Renal cortical epithelial cell (primary cell): ENCODE measurements around the gene PRIM2. TPM values are rescaled to one million over a fixed set of nuclear protein-coding genes. Genes with fewer than 3 reads are reported as not detected.
"Not testable (repeated sequence)": the region's sequence is repeated elsewhere in the genome, so short reads cannot be mapped to it uniquely, and the experiment has no call there.

Source experiments
- DNase-seq: peaks from one replicate; pipeline ENCODE4 v3.0.0-alpha.2; 2011; ENCODE audit warnings: low read depth
- total RNA-seq: library from RNA; depleted of rRNA; stranded (reverse); fragments of >200 nt; gene quantifications from 2 replicates; pipeline ENCODE4 v1.2.3, GENCODE V29; 2014

Gene PRIM2, protein sequence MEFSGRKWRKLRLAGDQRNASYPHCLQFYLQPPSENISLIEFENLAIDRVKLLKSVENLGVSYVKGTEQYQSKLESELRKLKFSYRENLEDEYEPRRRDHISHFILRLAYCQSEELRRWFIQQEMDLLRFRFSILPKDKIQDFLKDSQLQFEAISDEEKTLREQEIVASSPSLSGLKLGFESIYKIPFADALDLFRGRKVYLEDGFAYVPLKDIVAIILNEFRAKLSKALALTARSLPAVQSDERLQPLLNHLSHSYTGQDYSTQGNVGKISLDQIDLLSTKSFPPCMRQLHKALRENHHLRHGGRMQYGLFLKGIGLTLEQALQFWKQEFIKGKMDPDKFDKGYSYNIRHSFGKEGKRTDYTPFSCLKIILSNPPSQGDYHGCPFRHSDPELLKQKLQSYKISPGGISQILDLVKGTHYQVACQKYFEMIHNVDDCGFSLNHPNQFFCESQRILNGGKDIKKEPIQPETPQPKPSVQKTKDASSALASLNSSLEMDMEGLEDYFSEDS
- 13.9 and 29.3 TPM in 2 replicates for total RNA-seq

- DNase-seq = peak; percentile 73
These were observed at the start of gene PRIM2 for GRCh38 chr6:57317060-57317943. Gene PRIM2, plus strand, starts transcription at chr6:57317630. Its CDS starts 816 bp downstream, at chr6:57318446.

DNA sequence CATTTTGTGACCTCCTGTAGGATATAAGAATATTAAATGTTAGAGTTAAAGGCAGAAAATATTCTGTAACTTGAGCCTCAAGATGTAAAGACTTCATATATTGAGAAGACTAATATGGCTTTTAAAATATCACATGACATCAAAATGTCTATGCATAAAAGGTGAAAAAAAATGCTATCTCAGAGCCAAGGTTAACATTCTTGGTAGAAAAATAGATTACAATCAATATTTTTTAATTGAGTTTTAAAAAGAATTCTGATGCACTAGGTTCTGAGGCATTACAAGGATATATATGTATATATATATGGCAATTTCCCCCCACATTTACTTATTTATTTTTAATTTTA, 49.2 kb upstream of the PRIM2 start:
- no peak for DNase-seq

- DNase-seq = not testable (repeated sequence)
These were observed 43.2 kb upstream of the PRIM2 start for GRCh38 chr6:57274113-57274824.

- DNase-seq = no peak
These were observed 42.0 kb upstream of the PRIM2 start for GRCh38 chr6:57275384-57275783.

GRCh38 chr6:57276946-57277345, 40.5 kb upstream of the PRIM2 start:
- no peak for DNase-seq

- DNase-seq = no peak
These were observed 38.9 kb upstream of the PRIM2 start for GRCh38 chr6:57278570-57278969.

- no peak for DNase-seq
These were observed 38.4 kb upstream of the PRIM2 start for GRCh38 chr6:57279013-57279412.

- no peak for DNase-seq
These were observed 34.3 kb upstream of the PRIM2 start for GRCh38 chr6:57283106-57283505.

DNA sequence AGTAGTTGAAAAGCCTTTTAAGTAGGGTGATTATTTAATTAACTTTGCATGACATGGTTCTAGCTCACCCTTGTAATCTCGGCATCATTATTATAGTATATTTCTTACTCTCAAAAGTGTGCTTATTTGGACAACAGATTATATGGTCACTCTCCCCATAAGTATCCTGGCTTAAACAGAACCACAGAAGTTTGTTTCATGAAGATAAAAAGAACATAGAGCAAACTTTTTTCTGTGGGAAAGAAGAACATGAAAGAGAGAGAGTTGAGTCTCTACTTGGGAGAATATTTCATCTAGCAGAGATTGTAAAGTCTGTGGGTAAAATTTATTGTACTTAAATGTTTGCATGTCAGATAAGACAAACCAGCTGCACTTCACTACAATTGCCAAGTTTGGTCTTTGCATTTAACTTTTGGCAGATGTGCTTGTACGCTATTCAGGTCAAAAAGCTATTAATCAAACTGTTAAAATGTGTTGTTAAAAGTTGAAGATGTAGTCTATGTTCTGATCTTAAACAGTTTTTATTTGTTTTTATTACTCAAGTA, 33.4 kb upstream of the PRIM2 start:
- DNase-seq = no peak

- DNase-seq = not testable (repeated sequence)
These were observed 29.3 kb upstream of the PRIM2 start for GRCh38 chr6:57288136-57288535.

- not testable (repeated sequence) for DNase-seq
These were observed 24.0 kb upstream of the PRIM2 start for GRCh38 chr6:57293472-57293871.

GRCh38 chr6:57294862-57295445, 22.5 kb upstream of the PRIM2 start:
- DNase-seq = no peak

GRCh38 chr6:57297505-57297904, 19.9 kb upstream of the PRIM2 start:
- DNase-seq = no peak

- no peak for DNase-seq
These were observed 18.7 kb upstream of the PRIM2 start for GRCh38 chr6:57298741-57299140.

- no peak for DNase-seq
These were observed 15.7 kb upstream of the PRIM2 start for GRCh38 chr6:57301757-57302156.

DNA sequence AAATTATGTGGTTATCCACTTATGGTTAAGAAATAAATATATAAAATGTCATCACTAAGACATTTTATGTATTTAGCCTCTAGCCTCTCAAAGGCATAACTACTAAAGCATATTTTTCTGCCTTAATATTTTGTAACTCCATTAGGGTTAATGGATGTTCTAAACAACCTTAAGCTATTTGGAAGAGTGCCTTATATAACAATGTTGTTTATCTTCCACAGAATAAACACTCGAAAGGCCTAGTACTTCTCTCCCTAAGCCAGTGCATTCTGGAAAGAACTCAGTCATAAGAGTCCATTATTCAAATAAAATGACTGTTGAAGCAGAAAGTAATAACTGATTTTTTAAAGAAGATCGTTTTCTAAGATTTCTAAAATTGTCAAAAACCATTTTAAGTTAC, 15.0 kb upstream of the PRIM2 start:
- DNase-seq = no peak

DNA sequence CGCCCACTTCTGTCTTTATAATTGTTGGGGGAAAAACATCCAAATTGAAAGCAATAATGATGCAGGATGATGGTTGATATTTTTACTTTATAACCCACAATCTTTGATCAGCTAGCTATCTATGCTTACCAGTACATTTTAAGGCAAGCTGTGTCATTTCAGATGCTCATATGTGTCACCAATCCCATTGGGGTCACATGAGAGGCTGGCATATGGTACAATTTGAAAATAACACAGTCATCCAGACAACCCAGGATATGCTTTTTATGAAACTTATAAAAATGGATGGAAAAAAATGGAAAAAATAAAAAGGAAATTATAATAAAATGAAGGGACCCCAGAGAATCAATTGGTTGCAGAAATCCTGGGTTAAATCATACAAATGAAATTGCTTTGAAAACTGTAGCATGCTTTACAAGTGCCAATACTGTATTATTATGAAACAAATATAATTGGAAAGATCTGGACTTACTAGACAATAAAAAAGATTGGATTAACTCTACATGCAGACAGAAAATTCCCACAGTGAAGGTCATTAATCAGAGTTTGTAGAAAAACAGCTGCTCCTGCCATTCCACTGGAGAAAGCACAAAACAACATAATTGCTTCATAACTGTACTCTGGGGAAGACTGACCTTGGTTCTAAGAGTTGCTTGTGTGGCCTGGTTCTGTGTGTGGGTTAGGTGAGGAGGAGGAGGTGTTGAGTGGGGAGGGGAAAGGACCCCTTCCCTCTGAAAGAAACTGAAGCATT, 13.3 kb upstream of the PRIM2 start:
- no peak for DNase-seq

GRCh38 chr6:57305107-57305506, 12.3 kb upstream of the PRIM2 start:
- no peak for DNase-seq

GRCh38 chr6:57305761-57306160, 11.7 kb upstream of the PRIM2 start:
- no peak for DNase-seq

DNA sequence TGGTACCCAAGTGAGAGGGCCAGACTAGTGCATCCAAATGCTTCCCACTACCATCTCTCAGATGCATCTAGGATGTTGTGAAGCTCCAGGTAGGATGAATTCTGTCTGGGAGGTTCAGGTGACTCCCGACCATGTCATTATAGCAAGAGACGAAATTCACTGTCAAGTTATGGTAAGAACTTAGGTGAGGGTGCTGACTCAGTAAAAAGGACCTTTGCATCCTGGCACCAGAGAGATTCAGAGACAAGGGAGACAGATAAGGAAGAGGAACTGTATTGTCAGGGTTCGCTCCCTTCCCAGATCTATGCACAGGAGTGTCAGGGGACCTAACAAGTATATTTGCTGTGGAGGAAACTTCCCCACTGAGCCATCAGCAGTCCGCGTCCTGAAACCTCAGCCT, 11.2 kb upstream of the PRIM2 start:
- no peak for DNase-seq

- no peak for DNase-seq
These were observed 9.6 kb upstream of the PRIM2 start for GRCh38 chr6:57307850-57308249.
